ENCODE measurements around the gene ADCY5. TPM values are rescaled to one million over a fixed set of nuclear protein-coding genes. Genes with fewer than 3 reads are reported as not detected.

The ADCY5 gene
- total and polyA plus RNA-seq, 2 donors (not counting 1 experiment from before 2014, with no cell fraction given) = not detected

DNA sequence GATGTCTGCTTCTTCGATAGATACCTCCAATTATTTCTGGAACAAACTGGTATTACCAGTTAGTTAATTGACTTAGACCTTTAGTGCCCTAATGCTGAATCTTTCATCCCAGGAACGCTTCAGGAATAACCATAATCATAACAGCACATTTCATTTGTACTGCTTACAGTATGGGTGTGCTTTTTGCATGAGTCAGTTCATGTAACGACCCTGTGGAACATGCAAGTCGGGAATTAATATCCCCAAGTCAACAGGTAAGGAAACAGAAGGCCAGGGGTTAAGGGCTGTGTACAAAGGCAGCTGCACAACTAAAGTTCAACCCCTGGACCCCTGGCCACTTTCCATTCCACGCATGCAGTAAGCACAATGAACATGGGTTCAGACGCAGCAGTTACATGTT is 49.2 kb downstream of the ADCY5 start:
- 93% methylated on average over 4 of the region's 6 CpGs for WGBS (ENCODE audit: insufficient coverage)
- DNase-seq (no peak), ATAC-seq (ENCODE audit: low read depth) (no peak)

DNA sequence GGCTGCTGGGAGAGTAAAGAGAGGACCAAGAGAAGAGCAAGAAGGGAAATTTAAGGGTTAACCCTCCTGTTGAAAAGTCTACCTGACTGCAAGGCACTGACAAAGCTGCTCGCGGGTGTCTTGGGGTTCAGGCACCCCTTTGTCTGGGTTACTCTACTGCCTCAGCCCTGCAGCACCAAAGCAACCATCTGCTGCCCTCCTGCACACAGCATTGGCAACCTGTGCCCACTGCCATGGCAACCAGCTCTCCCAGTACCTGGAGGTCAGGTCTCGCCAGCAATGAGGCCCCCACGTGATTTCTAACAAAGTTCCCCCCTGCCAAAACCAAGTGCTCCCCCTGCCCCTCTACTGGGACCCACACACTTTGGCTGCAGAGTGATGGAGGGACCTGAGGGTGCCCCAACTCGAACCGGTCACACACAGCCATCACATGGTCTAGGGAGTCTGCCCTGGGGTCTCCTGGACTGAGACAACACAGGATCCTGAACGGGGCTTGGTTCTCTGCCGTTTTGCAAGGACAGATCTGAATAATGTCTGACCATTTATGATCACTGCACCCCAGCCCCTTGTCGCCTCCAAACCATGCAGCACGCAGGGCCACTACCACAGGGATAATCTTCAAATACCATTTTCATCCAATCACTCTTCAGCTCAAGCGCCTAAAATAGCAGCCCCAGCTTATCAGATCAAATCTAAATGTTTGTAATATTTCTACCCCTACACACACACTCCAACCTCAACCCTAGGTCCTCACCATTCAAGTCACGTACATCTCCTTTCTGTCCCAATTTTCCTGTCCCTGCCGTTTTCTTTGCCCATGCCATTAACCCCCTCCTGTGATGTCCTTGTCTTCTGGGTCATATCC is 50.7 kb downstream of the ADCY5 start:
- ATAC-seq (ENCODE audit: low read depth) (no peak), DNase-seq (no peak)
- Histone ChIP-seq H3K4me3 (ENCODE audit: control extremely low read depth in 1 of 5, extremely low read depth in 1 of 5, insufficient read depth in 1 of 5, low read depth in 2 of 5, low read length in 4 of 5) (no peak overlapping the region), H3K4me1 (ENCODE audit: control insufficient read depth in 2 of 2, insufficient read depth in 2 of 2, low read length in 2 of 2) (no peaks in the 10 kb centered on the region), H4K20me1 (ENCODE audit: control insufficient read depth, insufficient read depth, low read length, poor library complexity, severe bottlenecking) (no peaks in the 10 kb centered on the region), H3K27me3 (replicated peaks in 1 of 4; ENCODE audit: control extremely low read depth in 1 of 4, control insufficient read depth in 3 of 4, insufficient read depth in 4 of 4, low read length in 3 of 4) (peaks cover 0 to 4% (median 1%) of the 10 kb centered on the region in 4 experiments), H2AFZ (ENCODE audit: insufficient read depth, low read depth, low read length, poor library complexity, severe bottlenecking) (no peak overlapping the region), H3K36me3 (replicated peaks in 1 of 2; ENCODE audit: control extremely low read depth in 1 of 2, control insufficient read depth in 1 of 2, extremely low read depth in 1 of 2, insufficient read depth in 2 of 2, low read length in 1 of 2) (no peaks in the 10 kb centered on the region), H3K4me2 (replicated peaks; ENCODE audit: low read depth, low read length, poor library complexity, severe bottlenecking) (no peak overlapping the region), H3K79me2 (ENCODE audit: control insufficient read depth, insufficient read depth, low read length) (no peaks in the 10 kb centered on the region), H3K27ac (ENCODE audit: low read length in 2 of 2) (no peak overlapping the region), H3K9ac (ENCODE audit: low read length) (no peak overlapping the region), H3K9me3 (ENCODE audit: control extremely low read depth in 1 of 3, control insufficient read depth in 2 of 3, insufficient read depth in 1 of 3, low read length in 2 of 3) (no peaks in the 10 kb centered on the region)
- intact Hi-C loops (cut with micrococcal nuclease) = no loop called here
- Mint-ChIP-seq H3K27me3 (peaks cover 23% of the 10 kb centered on the region), H3K27ac (no peak overlapping the region), H3K4me3 (no peak overlapping the region), H3K4me1 (no peaks in the 10 kb centered on the region), H3K9me3 (ENCODE audit: insufficient read depth) (no peaks in the 10 kb centered on the region)
- CTCF ChIA-PET = no interaction called here
- TF ChIP-seq EZH2 (IDR thresholded peaks at IDR 0.05; ENCODE audit: borderline replicate concordance, insufficient read depth, low read depth, low read length, poor library complexity, severe bottlenecking) = no peak
- TF ChIP-seq, protein P1, sequence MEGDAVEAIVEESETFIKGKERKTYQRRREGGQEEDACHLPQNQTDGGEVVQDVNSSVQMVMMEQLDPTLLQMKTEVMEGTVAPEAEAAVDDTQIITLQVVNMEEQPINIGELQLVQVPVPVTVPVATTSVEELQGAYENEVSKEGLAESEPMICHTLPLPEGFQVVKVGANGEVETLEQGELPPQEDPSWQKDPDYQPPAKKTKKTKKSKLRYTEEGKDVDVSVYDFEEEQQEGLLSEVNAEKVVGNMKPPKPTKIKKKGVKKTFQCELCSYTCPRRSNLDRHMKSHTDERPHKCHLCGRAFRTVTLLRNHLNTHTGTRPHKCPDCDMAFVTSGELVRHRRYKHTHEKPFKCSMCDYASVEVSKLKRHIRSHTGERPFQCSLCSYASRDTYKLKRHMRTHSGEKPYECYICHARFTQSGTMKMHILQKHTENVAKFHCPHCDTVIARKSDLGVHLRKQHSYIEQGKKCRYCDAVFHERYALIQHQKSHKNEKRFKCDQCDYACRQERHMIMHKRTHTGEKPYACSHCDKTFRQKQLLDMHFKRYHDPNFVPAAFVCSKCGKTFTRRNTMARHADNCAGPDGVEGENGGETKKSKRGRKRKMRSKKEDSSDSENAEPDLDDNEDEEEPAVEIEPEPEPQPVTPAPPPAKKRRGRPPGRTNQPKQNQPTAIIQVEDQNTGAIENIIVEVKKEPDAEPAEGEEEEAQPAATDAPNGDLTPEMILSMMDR (IDR thresholded peaks at IDR 0.05) = no peak
- POLR2A ChIA-PET = no interaction called here
- 82% methylated on average over 12 of the region's 13 CpGs for WGBS (ENCODE audit: insufficient coverage)

More for the DNA sequence above, 49.2 kb downstream of the ADCY5 start:
- no peak for TF ChIP-seq EZH2 (IDR thresholded peaks at IDR 0.05; ENCODE audit: borderline replicate concordance, insufficient read depth, low read depth, low read length, poor library complexity, severe bottlenecking)
- TF ChIP-seq, protein P1 (IDR thresholded peaks at IDR 0.05) = no peak
- no peak overlapping the region for H3K4me3 ChIP-seq (ENCODE audit: control extremely low read depth in 1 of 5, extremely low read depth in 1 of 5, insufficient read depth in 1 of 5, low read depth in 2 of 5, low read length in 4 of 5)
- H3K4me3 Mint-ChIP-seq = no peak overlapping the region
- peaks cover 23% of the 10 kb centered on the region for H3K27me3 Mint-ChIP-seq
- peaks cover 0 to 4% (median 1%) of the 10 kb centered on the region in 4 experiments for H3K27me3 ChIP-seq (replicated peaks in 1 of 4; ENCODE audit: control extremely low read depth in 1 of 4, control insufficient read depth in 3 of 4, insufficient read depth in 4 of 4, low read length in 3 of 4)
- no peaks in the 10 kb centered on the region for H3K4me1 ChIP-seq (ENCODE audit: control insufficient read depth in 2 of 2, insufficient read depth in 2 of 2, low read length in 2 of 2)
- CTCF ChIA-PET = no interaction called here
- no peak overlapping the region for H3K27ac ChIP-seq (ENCODE audit: low read length in 2 of 2)
- POLR2A ChIA-PET = no interaction called here
- no peaks in the 10 kb centered on the region for H3K36me3 ChIP-seq (replicated peaks in 1 of 2; ENCODE audit: control extremely low read depth in 1 of 2, control insufficient read depth in 1 of 2, extremely low read depth in 1 of 2, insufficient read depth in 2 of 2, low read length in 1 of 2)
- H2AFZ ChIP-seq (ENCODE audit: insufficient read depth, low read depth, low read length, poor library complexity, severe bottlenecking) = no peak overlapping the region
- no peaks in the 10 kb centered on the region for H4K20me1 ChIP-seq (ENCODE audit: control insufficient read depth, insufficient read depth, low read length, poor library complexity, severe bottlenecking)
- H3K9ac ChIP-seq (ENCODE audit: low read length) = no peak overlapping the region
- intact Hi-C loops (cut with micrococcal nuclease) = no loop called here
- H3K4me2 ChIP-seq (replicated peaks; ENCODE audit: low read depth, low read length, poor library complexity, severe bottlenecking) = no peak overlapping the region
- no peak overlapping the region for H3K27ac Mint-ChIP-seq
- H3K4me1 Mint-ChIP-seq = no peaks in the 10 kb centered on the region
- no peaks in the 10 kb centered on the region for H3K79me2 ChIP-seq (ENCODE audit: control insufficient read depth, insufficient read depth, low read length)
- H3K9me3 ChIP-seq (ENCODE audit: control extremely low read depth in 1 of 3, control insufficient read depth in 2 of 3, insufficient read depth in 1 of 3, low read length in 2 of 3) = no peaks in the 10 kb centered on the region
- no peaks in the 10 kb centered on the region for H3K9me3 Mint-ChIP-seq (ENCODE audit: insufficient read depth)
